ENCODE measurements around the gene GRIN2B.

GRIN2B gene

DNA sequence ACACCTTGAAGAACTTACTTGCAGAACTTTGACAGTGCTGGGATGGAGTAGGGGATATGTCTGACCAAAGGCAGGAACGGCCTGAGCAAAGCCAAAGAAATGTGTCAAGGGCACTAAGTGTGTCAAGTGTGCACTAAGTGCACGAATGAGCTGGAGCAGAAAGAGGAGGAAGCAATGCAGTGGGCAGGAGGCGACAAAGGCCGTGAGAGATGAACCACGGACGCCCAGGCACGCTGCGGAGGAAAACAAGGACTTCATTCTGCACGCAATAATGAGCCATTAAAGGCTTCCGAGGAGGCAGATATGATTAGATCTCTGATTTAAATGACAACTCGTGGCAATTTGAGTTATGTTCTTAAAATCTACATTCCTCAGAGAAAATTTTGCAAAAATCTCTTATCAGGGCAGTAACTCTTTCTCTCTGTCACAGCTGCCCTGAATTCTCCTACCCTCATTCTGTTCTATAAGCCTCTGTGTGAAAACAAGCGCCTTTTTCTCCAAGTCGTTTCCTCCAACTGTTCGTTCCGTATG is 25.3 kb downstream of the GRIN2B start:
- no peak for DNase-seq (ENCODE audit: low read depth)

DNA sequence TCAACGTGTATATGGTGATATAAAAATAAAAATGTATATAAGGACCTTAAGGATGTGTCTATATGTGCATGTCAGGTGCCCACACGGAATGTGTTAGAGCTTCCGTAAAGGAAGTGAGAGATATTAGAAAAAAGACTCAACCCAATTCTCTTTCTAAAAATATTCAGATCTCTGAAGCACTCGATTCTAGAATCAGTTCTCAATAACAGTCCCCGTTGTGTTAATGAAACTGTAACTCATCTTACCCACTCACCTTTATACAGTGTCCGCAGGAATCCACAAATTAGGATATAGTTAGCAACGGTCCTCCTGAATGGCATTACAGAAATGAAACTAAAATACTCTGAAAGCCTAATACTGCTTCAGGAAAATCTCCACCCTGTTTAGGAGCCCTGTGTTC is 29.3 kb downstream of the GRIN2B start:
- no peak for DNase-seq (ENCODE audit: low read depth)

DNA sequence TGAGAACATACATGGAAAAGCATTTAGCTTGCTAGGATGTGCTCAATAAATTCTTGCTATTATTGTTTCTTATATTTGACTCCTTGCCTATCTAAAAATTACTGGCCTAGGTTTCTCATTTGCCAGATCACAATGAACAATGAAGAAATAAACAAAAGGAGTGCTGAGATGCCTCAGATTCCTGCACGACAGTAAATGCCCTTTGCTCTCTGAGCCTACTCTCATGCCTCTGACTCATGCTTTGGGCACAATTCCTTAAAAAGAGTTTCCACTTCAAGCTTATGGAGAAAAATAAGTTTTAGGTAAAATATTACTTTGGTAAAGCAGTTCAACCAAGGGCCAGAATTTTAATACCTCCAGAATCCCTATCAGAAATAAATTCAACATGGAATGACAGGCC is 30.9 kb downstream of the GRIN2B start:
- no peak for DNase-seq (ENCODE audit: low read depth)

DNA sequence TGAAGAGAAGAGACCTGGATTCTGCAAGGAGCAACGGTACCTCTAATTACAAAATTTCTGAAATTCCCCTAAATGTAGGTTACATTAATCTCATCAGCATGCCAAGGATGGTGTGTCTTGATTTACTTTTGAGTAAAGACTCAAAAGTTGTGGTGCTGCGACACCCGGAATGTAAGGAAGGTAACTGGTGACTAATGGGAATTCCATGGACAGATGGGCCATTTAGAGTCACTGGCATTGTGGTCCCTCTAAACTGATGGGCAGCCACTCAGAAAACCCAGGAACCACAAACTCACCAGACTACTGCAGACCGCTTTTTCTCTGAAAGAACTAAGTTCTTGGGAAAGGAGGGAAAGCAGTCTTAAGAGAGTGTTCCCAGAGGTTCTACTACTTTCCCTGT is 32.8 kb downstream of the GRIN2B start:
- DNase-seq (ENCODE audit: low read depth), result no peak

DNA sequence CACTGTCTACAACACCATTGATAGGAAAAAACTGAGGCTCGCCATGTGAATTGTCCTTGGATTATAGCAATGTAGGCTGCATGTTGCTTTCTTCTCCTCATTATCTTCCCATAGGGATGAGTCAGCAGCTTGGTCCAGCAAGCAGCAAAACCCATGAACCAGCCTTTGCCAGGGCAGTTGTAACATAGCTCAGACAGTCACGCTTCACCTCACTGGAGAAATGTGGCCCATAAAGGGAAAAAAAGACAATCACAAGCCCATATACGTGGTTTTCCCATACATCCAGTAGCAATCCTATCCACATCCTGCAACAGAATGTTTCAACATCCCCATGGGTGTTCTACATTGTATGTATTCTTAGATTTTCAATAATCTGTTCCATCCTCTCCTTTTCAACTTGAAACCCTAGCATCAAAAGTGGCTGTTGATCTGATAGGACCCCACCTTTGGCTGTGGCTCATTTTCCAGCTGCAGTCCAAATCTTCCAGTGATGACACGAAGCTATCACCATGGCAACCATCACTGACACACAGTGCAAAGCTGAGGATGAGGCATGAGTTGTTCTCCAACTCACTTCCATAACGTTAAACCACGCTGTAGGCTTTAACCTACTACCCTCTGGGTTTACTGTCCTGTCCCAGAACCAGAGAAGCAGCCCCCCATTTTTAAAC is 34.0 kb downstream of the GRIN2B start:
- DNase-seq (ENCODE audit: low read depth), result no peak

DNA sequence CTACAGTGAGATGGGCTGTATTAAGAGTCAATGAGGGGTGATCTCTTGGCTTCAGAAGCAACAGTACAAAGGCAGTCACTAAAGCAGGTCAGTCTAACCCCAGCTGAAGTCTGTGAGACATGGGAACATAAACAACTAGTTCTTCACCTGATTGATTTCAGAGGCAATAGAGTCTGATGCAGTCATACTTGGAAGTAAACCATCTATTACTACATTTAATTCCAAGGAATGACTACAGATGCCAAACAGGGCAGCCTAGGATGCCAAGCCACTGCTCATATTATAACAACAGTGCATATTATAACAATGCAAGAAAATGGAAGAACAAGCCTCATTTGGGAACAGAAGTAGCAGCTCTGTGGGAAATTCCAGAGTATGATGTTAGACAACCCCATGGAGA is 35.8 kb downstream of the GRIN2B start:
- DNase-seq (ENCODE audit: low read depth), result no peak

DNA sequence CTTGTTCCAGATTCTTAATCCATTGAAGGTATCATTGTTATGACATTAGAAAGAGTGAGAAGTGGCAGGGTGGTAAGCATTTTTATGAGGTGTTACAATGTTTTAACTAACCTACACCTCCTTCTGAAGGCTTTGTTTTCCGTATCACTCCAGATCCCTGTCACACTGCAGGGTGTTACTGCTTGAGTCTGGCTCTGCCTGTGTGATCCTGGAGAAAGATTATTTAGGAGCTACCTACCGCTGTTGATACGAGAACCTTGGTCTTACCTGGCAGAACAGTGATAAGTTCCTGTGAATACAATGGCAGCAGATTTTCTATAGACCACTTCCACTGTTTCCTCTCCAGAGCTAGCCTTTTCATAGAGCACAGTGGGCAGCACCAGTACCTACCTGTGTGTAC is 36.2 kb downstream of the GRIN2B start:
- no peak for DNase-seq (ENCODE audit: low read depth)

DNA sequence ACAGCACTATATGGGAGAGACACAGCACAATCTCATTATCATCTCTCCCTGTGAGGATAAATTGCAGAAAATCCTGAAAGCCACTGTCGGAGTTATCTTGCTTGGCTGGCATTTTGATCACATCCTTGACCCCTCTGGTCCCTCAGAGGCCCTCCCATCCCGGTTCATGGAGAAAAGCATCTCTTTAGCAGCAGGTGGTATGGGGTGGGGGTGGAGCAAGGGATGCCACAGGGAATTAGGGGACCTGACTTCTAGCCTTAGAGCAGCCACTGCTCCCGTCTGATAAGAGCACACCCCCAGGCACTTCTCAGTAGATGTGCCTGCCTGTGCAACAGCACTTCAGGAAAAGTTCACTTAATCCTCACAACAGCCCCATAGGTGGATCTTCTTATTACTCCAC is 38.6 kb downstream of the GRIN2B start:
- no peak for DNase-seq (ENCODE audit: low read depth)

DNA sequence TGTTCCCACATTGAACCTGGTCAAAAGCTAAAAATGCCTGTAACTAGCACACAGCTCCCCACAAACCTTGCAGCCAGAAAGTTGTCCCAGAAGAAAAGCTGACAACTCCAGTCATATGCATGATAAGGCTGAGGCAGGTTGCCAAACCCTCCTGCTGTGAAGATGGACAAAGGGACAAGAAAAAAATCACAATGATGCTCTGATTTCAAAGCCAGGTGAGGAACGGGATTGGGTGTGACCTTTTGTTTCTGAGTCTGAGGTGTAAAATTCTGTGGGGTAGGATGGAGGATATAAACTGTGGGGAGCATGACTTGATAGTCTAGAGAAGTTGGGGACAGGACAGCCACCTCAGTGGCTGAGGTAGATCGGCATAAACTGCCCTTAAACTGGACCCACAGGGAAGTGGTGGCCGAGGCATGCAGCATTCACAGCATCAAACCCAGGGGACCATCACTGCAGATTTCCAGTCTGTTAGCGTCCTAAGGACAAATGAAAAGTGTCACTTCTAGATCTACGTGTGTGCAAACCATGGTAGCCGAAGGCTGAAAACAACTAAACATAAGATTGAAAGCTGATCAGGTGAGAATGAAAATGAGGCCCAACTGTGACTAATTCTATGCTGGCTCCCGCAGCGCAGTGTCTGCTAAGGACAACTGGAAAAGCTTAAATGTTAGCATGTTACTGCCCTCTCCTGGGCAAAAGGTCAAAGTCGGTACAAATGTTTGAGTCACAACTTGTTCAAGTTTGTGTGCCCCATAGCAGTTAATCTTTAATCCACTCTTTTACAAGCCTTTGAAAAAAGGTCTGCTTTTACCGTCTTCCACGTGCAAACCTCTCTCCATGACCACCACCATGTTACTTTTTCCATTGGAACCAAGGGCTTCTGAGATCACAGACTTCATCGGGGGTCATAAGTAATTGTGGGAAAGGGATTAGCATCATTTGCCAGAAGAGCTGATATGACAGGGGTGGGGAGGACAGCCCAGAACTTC is 39.8 kb downstream of the GRIN2B start:
- DNase-seq (ENCODE audit: low read depth), result peak; percentile 14

- no peak for DNase-seq (ENCODE audit: low read depth)
These were observed 41.0 kb downstream of the GRIN2B start for GRCh38 chr12:13940335-13940865.

DNA sequence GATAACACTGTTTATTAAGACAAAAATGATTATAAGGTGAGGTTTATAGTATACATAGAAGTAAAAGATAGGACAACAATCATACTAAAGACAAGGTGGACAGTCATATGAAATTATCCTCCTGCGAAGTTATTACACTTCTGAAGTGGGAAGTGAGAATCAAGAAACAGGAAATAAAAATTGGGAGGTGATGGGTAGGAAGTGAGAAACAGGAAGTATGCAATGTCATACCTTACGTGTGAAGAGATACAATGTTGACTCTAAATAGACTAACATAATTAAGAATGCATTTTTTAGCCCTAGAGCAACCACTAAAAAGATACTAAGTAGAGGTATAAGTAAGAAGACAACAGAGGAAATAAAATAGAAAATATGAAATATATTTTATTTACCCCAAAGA is 43.7 kb downstream of the GRIN2B start:
- no peak for DNase-seq (ENCODE audit: low read depth)

DNA sequence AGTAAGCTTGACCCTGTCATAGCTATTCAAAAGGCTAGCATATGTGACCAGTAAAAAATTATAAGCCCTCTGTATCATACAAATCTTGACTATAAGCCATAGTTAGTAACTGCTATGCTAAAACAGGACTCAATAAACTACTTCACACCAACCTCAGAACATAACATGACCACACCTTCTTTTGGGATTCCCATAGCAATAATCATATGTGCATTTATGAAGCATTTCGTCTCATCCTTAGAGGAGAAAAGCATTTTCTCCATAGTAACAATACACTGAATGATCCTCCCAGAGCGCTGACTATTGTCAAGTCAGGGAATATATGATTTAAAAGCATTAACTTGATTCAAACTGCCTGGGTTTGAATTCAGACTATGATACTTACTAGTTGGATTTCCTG is 46.2 kb downstream of the GRIN2B start:
- no peak for DNase-seq (ENCODE audit: low read depth)
